NCI-H69 (cell line): ENCODE data around the gene HSH2D.
"Not testable (repeated sequence)": the region's sequence is repeated elsewhere in the genome, so short reads cannot be mapped to it uniquely, and the experiment has no call there.

Source experiments
- DNase-seq: peaks from one replicate; lab custom pipeline; 2025; lab: John Stamatoyannopoulos, UW

The HSH2D gene

GRCh38 chr19:16143399-16144215, at the start of gene HSH2D:
Gene HSH2D (plus strand): TSS chr19:16143685. CDS start chr19:16148751, 5,066 bp downstream.
- peak; percentile 88 for DNase-seq

GRCh38 chr19:16094360-16095070, 49.0 kb upstream of the HSH2D start:
- DNase-seq: no peak

- DNase-seq: no peak
Observed at GRCh38 chr19:16095071-16095571, 48.4 kb upstream of the HSH2D start.

GRCh38 chr19:16096280-16096855, 47.1 kb upstream of the HSH2D start:
- no peak for DNase-seq

GRCh38 chr19:16098416-16098768, 45.1 kb upstream of the HSH2D start:
- no peak for DNase-seq

GRCh38 chr19:16098821-16099220, 44.7 kb upstream of the HSH2D start:
- DNase-seq: no peak

- not testable (repeated sequence) for DNase-seq
Observed at GRCh38 chr19:16099314-16099965, 44.0 kb upstream of the HSH2D start.

GRCh38 chr19:16100524-16100923, 43.0 kb upstream of the HSH2D start:
- no peak for DNase-seq

- DNase-seq: no peak
Observed at GRCh38 chr19:16104722-16105121, 38.8 kb upstream of the HSH2D start.

GRCh38 chr19:16106121-16106520, 37.4 kb upstream of the HSH2D start:
- DNase-seq: no peak

GRCh38 chr19:16111160-16111908, 32.2 kb upstream of the HSH2D start, which contains the start of gene RAB8A:
Gene RAB8A (plus strand): TSS chr19:16111889. CDS start chr19:16111902, 13 bp downstream.
- DNase-seq: peak; percentile 100

GRCh38 chr19:16111909-16112752, 31.4 kb upstream of the HSH2D start:
- DNase-seq: peak; percentile 29

GRCh38 chr19:16112778-16113177, 30.7 kb upstream of the HSH2D start:
- DNase-seq: no peak

GRCh38 chr19:16113727-16114126, 29.8 kb upstream of the HSH2D start:
- DNase-seq: no peak

- no peak for DNase-seq
Observed at GRCh38 chr19:16115301-16116039, 28.0 kb upstream of the HSH2D start.

- DNase-seq: no peak
Observed at GRCh38 chr19:16116067-16116466, 27.4 kb upstream of the HSH2D start.

GRCh38 chr19:16117594-16118033, 25.9 kb upstream of the HSH2D start:
- no peak for DNase-seq

GRCh38 chr19:16118489-16119033, 24.9 kb upstream of the HSH2D start:
- DNase-seq: no peak

- not testable (repeated sequence) for DNase-seq
Observed at GRCh38 chr19:16119075-16119857, 24.2 kb upstream of the HSH2D start.
